ENCODE results near the gene SH3BP4. TPM values are rescaled to one million over a fixed set of nuclear protein-coding genes. Genes with fewer than 3 reads are reported as not detected.

Gene SH3BP4
- total RNA-seq, 1 experiment from 2014 or later = not detected

DNA sequence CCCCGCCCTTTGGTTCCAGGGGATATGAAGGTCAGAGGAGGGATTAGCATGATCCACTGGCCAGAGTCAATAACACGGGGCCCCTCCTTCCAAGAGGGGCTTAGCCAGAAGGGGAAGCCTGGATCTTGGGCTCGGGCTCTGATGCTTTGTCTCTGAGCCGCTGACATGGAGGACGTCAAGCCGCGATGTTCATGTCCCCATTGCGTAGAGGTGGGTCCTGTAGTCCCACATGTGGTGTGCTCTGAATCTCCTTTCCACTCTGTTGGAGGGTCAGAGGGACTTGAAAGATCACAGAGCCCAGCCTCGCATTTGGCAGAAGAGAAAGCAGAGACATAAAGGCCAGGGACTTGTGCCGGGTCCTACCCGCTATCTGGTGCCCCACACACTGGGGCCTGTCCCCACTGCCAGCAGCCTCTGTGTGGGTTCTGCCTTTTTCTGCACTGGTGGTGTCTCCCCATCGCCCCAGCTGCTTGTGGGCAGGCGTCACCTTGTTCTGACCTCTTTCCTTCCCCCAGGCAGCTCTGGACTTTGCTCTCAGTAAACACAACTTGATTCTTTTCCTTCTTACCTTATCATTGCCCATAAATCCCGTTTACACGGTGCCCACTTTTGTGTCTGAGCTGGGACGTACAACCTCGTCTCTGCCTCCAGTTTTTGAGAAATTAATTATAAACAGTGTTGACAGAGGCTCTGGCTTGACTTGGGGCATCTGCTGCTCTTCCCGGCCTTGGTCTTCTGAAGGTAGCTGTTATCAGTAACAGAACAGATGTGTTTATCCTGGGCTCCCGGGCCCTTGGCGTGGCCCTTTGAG, 48.8 kb downstream of the SH3BP4 start:
- H3K4me1 ChIP-seq (ENCODE audit: low read length) = no peaks in the 10 kb centered on the region
- no peak for DNase-seq
- no peaks in the 10 kb centered on the region for H4K20me1 ChIP-seq (ENCODE audit: insufficient read depth, low read depth, low read length)
- H3K79me2 ChIP-seq (ENCODE audit: low read length) = no peaks in the 10 kb centered on the region
- no peaks in the 10 kb centered on the region for H3K9me2 ChIP-seq (replicated peaks; ENCODE audit: insufficient read depth, low read length)
- H3K27ac ChIP-seq (ENCODE audit: low read length) = no peak overlapping the region
- H3K4me3 ChIP-seq (ENCODE audit: low read length) = no peak overlapping the region
- no peaks in the 10 kb centered on the region for H3K36me3 ChIP-seq (ENCODE audit: insufficient read depth, low read length)
- H3K4me2 ChIP-seq (ENCODE audit: low read depth, low read length, poor library complexity, severe bottlenecking) = no peak overlapping the region
- H3K9ac ChIP-seq (ENCODE audit: low read length) = no peak overlapping the region
- no peak overlapping the region for H2AFZ ChIP-seq (ENCODE audit: low read length)
- H3K9me3 ChIP-seq (ENCODE audit: low read length) = no peaks in the 10 kb centered on the region
- H3K27me3 ChIP-seq (ENCODE audit: low read length) = no peaks in the 10 kb centered on the region

DNA sequence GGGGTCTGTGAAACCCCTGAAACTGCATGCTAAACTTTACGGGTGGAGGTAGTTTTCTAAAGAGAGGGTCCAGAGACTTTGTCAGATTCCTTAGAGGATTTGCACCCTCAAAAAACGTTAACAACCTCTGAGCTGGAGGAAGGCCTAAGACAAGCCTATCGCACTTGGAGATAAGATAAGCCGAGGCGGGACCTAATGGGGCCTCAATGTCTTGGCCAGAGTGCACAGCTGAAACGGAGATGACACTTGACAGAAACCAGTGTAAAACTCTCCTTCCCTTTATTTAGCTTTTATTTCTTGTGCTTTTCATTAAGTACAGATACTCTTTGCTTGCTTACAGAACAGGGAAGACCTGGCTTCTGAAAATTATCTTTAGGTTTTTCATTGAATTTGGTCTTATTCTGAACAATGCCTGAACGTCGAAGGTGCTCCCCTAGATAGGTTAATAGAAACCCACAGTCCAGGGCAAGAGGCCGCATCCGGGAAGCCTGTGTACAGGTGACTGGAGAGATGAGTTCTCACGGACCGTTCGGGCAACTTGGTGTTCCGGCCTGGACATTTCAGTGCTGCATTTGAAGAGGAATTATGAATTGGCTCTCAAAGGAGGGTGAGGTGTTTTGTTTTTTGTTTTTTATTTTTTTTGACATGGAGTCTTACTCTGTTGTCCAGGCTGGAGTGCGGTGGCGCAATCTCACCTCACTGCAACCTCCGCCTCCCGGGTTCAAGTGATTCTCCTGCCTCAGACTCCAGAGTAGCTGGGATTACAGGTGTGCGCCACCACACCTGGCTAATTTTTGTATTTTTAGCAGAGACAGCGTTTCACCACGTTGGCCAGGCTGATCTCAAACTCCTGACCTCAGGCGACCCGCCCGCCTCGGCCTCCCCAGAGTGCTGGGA, 49.7 kb downstream of the SH3BP4 start:
- Histone ChIP-seq H3K4me3 (ENCODE audit: low read length) (no peak overlapping the region), H3K4me2 (ENCODE audit: low read depth, low read length, poor library complexity, severe bottlenecking) (no peak overlapping the region), H3K36me3 (ENCODE audit: insufficient read depth, low read length) (no peaks in the 10 kb centered on the region), H3K9me2 (replicated peaks; ENCODE audit: insufficient read depth, low read length) (no peaks in the 10 kb centered on the region), H3K79me2 (ENCODE audit: low read length) (no peaks in the 10 kb centered on the region), H3K27ac (ENCODE audit: low read length) (no peak overlapping the region), H3K4me1 (ENCODE audit: low read length) (no peaks in the 10 kb centered on the region), H3K9ac (ENCODE audit: low read length) (no peak overlapping the region), H3K27me3 (ENCODE audit: low read length) (no peaks in the 10 kb centered on the region), H3K9me3 (ENCODE audit: low read length) (no peaks in the 10 kb centered on the region), H2AFZ (ENCODE audit: low read length) (no peak overlapping the region), H4K20me1 (ENCODE audit: insufficient read depth, low read depth, low read length) (no peaks in the 10 kb centered on the region)
- DNase-seq = no peak

DNA sequence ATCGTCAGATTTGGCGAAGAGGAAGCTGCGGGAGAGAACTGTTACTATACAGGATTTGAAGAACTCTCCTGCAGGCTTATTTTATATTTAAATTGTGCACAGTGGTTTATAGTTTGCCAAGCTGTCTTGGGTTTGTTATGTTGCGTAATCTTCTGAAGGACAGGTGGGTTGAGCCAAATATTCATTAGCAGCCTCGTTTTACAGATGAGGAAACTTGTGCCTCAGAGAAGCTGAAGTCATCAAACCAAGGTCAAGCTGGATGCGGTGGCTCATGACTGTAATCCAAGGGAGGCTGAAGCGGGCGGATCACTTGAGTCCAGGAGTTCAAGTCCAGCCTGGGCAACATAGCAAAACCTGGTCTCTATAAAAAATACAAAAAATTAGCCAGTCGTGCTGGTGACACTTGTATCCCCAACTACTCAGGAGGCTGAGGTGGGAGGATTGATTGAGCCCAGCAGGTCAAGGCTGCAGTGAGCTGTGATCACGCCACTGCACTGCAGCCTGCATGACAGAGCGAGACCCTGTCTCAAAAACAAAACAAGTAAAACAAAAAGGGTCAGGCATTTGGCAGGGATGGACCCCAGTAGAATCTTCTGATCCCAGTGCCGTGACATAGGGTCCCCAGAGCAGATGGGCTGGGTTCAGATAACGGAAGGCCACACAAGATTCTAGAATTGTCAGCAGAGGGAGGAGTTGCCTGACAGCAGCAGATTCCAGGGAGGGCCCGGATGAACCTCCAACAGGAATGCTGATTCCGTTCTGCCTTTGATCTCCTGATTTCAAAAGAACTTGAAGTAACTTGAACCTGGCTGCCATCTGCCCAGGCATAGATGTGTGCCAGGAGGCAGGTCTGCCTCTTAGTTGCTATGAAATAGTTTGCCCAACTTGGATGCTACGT, 50.6 kb downstream of the SH3BP4 start:
- DNase-seq = no peak
- H3K9me2 ChIP-seq (replicated peaks; ENCODE audit: insufficient read depth, low read length) = no peaks in the 10 kb centered on the region
- no peak overlapping the region for H3K27ac ChIP-seq (ENCODE audit: low read length)
- no peaks in the 10 kb centered on the region for H4K20me1 ChIP-seq (ENCODE audit: insufficient read depth, low read depth, low read length)
- H3K4me3 ChIP-seq (ENCODE audit: low read length) = no peak overlapping the region
- H2AFZ ChIP-seq (ENCODE audit: low read length) = no peak overlapping the region
- no peaks in the 10 kb centered on the region for H3K27me3 ChIP-seq (ENCODE audit: low read length)
- no peaks in the 10 kb centered on the region for H3K36me3 ChIP-seq (ENCODE audit: insufficient read depth, low read length)
- no peaks in the 10 kb centered on the region for H3K79me2 ChIP-seq (ENCODE audit: low read length)
- H3K4me1 ChIP-seq (ENCODE audit: low read length) = no peaks in the 10 kb centered on the region
- no peak overlapping the region for H3K9ac ChIP-seq (ENCODE audit: low read length)
- no peaks in the 10 kb centered on the region for H3K9me3 ChIP-seq (ENCODE audit: low read length)
- H3K4me2 ChIP-seq (ENCODE audit: low read depth, low read length, poor library complexity, severe bottlenecking) = no peak overlapping the region

DNA sequence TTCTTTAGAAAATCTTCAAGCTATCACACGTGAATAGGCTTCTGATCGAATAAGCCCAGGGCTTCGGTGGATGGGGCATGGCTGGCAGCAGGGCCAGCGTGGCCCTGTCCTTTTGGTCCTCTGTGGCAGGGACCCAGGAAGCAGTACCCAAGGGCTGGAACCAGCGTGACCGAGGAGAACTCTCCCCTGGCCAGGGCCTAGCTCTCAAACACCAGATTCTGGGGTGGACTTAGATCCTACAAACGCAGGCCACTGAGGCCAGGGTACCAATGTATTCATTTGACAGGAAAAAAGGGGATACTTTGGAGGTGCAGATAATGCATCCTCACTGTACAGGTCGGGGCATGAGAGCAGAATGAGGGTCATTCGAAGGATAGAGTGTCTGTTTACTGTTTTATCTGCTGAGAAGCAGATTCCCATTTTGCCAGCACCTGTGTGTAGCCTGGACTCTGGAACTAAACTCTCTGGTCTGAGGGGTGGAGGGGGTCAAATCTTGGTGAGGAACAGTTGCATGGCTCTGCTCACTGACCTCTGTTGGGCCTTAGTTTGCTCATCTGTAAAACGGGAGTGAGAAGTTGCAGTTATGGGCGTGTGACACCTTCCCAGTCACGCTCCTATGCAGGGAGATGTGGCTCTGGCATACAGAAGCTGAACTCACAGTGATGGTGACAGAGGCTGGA, 51.4 kb downstream of the SH3BP4 start:
- no peaks in the 10 kb centered on the region for H3K9me2 ChIP-seq (replicated peaks; ENCODE audit: insufficient read depth, low read length)
- no peaks in the 10 kb centered on the region for H3K79me2 ChIP-seq (ENCODE audit: low read length)
- H3K9ac ChIP-seq (ENCODE audit: low read length) = no peak overlapping the region
- no peak overlapping the region for H3K4me3 ChIP-seq (ENCODE audit: low read length)
- no peak for DNase-seq
- no peaks in the 10 kb centered on the region for H3K9me3 ChIP-seq (ENCODE audit: low read length)
- no peaks in the 10 kb centered on the region for H3K27me3 ChIP-seq (ENCODE audit: low read length)
- H3K4me2 ChIP-seq (ENCODE audit: low read depth, low read length, poor library complexity, severe bottlenecking) = no peak overlapping the region
- no peaks in the 10 kb centered on the region for H3K4me1 ChIP-seq (ENCODE audit: low read length)
- H4K20me1 ChIP-seq (ENCODE audit: insufficient read depth, low read depth, low read length) = no peaks in the 10 kb centered on the region
- no peak overlapping the region for H3K27ac ChIP-seq (ENCODE audit: low read length)
- H2AFZ ChIP-seq (ENCODE audit: low read length) = no peak overlapping the region
- no peaks in the 10 kb centered on the region for H3K36me3 ChIP-seq (ENCODE audit: insufficient read depth, low read length)

DNA sequence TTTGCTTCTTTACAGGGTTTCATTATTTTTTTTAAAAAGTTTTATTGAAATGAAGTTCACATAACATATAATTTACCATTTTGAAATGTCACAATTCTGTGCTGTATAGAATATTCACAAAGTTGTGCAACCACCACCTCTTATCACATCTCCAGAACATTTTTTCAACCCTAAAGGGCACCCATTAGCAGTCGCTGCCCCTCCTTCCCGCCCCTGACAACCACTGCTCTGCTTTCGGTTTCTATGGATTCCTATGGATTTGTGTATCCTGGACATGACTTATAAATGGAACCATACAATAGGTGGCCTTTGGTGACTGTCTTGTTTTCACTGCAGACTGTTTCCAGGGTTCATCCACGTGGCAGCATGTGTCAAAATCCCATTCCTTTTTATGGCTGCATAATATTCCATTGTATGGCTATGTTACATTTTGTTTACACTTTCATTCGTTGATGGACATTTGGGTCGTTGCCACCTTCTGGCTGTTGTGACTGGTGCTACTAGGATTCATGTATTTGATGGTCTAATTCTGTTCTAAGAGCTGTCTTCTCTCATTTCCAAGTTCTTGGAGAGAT, 52.6 kb downstream of the SH3BP4 start:
- no peak overlapping the region for H3K4me3 ChIP-seq (ENCODE audit: low read length)
- no peak overlapping the region for H3K4me2 ChIP-seq (ENCODE audit: low read depth, low read length, poor library complexity, severe bottlenecking)
- H3K9me2 ChIP-seq (replicated peaks; ENCODE audit: insufficient read depth, low read length) = no peaks in the 10 kb centered on the region
- no peak overlapping the region for H3K27ac ChIP-seq (ENCODE audit: low read length)
- H2AFZ ChIP-seq (ENCODE audit: low read length) = no peak overlapping the region
- H4K20me1 ChIP-seq (ENCODE audit: insufficient read depth, low read depth, low read length) = no peaks in the 10 kb centered on the region
- H3K27me3 ChIP-seq (ENCODE audit: low read length) = no peaks in the 10 kb centered on the region
- H3K9ac ChIP-seq (ENCODE audit: low read length) = no peak overlapping the region
- H3K9me3 ChIP-seq (ENCODE audit: low read length) = no peaks in the 10 kb centered on the region
- DNase-seq = no peak
- H3K4me1 ChIP-seq (ENCODE audit: low read length) = no peaks in the 10 kb centered on the region
- no peaks in the 10 kb centered on the region for H3K79me2 ChIP-seq (ENCODE audit: low read length)
- H3K36me3 ChIP-seq (ENCODE audit: insufficient read depth, low read length) = no peaks in the 10 kb centered on the region

DNA sequence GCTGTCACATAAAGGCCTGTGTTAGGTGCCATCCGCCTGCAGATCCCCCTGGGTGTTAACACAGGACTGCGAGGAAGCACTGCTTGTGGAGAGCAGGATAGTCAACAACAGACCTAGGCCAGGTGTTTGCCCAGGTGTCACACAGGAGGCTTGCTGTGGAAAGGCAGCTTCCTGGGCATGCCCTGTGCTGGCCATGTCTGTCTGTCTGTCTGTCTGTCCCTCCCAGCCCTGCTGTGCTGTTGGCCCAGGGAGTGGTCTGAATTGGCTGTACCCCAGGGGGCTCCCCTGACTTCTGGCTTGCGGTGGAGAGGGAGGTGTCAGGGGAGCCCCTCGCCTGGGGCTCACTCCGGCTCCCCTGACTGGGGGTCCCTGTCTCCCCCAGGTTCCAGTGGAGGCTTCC, 53.2 kb downstream of the SH3BP4 start:
- Histone ChIP-seq H3K9ac (ENCODE audit: low read length) (no peak overlapping the region), H3K9me2 (replicated peaks; ENCODE audit: insufficient read depth, low read length) (no peaks in the 10 kb centered on the region), H3K4me2 (ENCODE audit: low read depth, low read length, poor library complexity, severe bottlenecking) (no peak overlapping the region), H3K79me2 (ENCODE audit: low read length) (no peaks in the 10 kb centered on the region), H3K36me3 (ENCODE audit: insufficient read depth, low read length) (no peaks in the 10 kb centered on the region), H3K4me3 (ENCODE audit: low read length) (no peak overlapping the region), H3K9me3 (ENCODE audit: low read length) (no peaks in the 10 kb centered on the region), H3K27ac (ENCODE audit: low read length) (no peak overlapping the region), H3K27me3 (ENCODE audit: low read length) (no peaks in the 10 kb centered on the region), H2AFZ (ENCODE audit: low read length) (no peak overlapping the region), H4K20me1 (ENCODE audit: insufficient read depth, low read depth, low read length) (no peaks in the 10 kb centered on the region), H3K4me1 (ENCODE audit: low read length) (no peaks in the 10 kb centered on the region)
- no peak for DNase-seq

DNA sequence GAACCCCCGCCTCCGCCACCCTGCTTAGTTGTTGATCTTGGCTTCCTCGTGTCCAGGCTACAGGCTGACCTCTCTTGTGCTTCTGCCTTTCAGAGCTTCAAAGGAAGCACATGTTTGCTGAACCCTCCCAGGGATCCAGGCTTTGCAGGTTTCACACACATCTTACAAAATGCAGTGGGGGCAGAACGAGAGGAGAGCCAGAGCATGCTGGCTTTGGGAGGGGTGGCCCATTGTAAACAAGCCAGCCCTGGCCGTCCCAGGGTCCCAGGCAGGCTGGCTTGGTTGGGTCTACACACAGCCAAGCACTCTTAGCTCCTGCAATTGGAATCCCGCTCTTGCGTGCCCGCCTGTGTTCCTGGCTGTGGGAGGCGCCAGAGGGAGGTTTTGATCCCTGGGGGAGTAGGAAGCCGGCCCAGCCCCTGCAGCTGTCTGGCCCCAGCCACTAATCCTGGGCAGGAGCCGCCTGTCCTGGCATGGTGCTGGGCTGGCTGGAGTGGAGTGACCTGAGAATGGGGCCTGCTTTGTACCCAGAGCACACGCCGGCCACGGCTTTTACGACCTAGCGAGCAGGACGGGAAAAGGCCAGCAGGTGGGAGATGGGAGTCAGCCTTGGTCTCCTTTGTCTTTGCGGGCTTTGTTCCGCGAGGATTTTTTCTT, 53.9 kb downstream of the SH3BP4 start:
- no peak overlapping the region for H3K4me2 ChIP-seq (ENCODE audit: low read depth, low read length, poor library complexity, severe bottlenecking)
- no peak overlapping the region for H3K9ac ChIP-seq (ENCODE audit: low read length)

More for the DNA sequence above, 53.9 kb downstream of the SH3BP4 start:
- Histone ChIP-seq H3K9me2 (replicated peaks; ENCODE audit: insufficient read depth, low read length) (no peaks in the 10 kb centered on the region), H3K79me2 (ENCODE audit: low read length) (no peaks in the 10 kb centered on the region), H3K27ac (ENCODE audit: low read length) (no peak overlapping the region), H4K20me1 (ENCODE audit: insufficient read depth, low read depth, low read length) (no peaks in the 10 kb centered on the region), H2AFZ (ENCODE audit: low read length) (no peak overlapping the region), H3K9me3 (ENCODE audit: low read length) (no peaks in the 10 kb centered on the region), H3K36me3 (ENCODE audit: insufficient read depth, low read length) (no peaks in the 10 kb centered on the region), H3K27me3 (ENCODE audit: low read length) (no peaks in the 10 kb centered on the region), H3K4me3 (ENCODE audit: low read length) (no peak overlapping the region), H3K4me1 (ENCODE audit: low read length) (no peaks in the 10 kb centered on the region)
- DNase-seq = no peak

Data from Karpas-422 (cell line).